T-cell (primary cell): ENCODE data around the gene CAMKK1. TPM values are rescaled to one million over a fixed set of nuclear protein-coding genes. Genes with fewer than 3 reads are reported as not detected.

Experiments used
- ATAC-seq, 4 experiments: fragments of 200-7000 bp in 3 of 4; fragments of 150-1000 bp in 1 of 4; cut with Tn5 transposase; replicated peaks in 1 of 4; 1 replicate in 3 of 4; 2 replicates in 1 of 4; pipeline ENCODE4 v1.10.0; 2021; ENCODE audit warnings: moderate library complexity in 3 of 4, mild to moderate bottlenecking in 2 of 4, moderate number of reproducible peaks in 1 of 4
- CTCF ChIA-PET, 2 donors: fragments of 300-600 bp; sonication (Branson Sonifier 250); formaldehyde crosslinking; loops; one replicate each; lab custom pipeline; 2022; ENCODE audit warnings: antibody characterized with exemption in 2 of 2; lab: Charles Lee
- POLR2A ChIA-PET, 2 donors: fragments of 300-600 bp; sonication (Branson Sonifier 250); formaldehyde crosslinking; loops; one replicate each; lab custom pipeline; 2022; ENCODE audit warnings: antibody characterized with exemption in 2 of 2; lab: Charles Lee
- DNase-seq, 35 experiments: peaks; one replicate each; pipeline versions ENCODE4 v3.0.0 to v3.0.0-alpha.2; 2013 to 2023
- H3K27ac ChIP-seq: one replicate; pipeline ENCODE4 v1.5.1; 2013; ENCODE audit warnings: low read length
- H3K27me3 ChIP-seq, 2 experiments: replicated peaks in 1 of 2; 1 replicate in 1 of 2; 2 replicates in 1 of 2; pipeline versions ENCODE4 v1.6.1 to v1.7.0; 2013; ENCODE audit warnings: low read length in 1 of 2, mixed read lengths in 1 of 2; ENCODE audit not compliant: control insufficient read depth in 2 of 2, insufficient read depth in 2 of 2; ENCODE audit errors: extremely low read depth in 1 of 2
- H3K36me3 ChIP-seq, 2 donors: 1 replicate in 1 of 2; 2 replicates in 1 of 2; pipeline versions ENCODE4 v1.6.1 to v1.7.0; 2013; ENCODE audit warnings: low read length in 1 of 2; ENCODE audit not compliant: control insufficient read depth in 2 of 2, insufficient read depth in 1 of 2; ENCODE audit errors: extremely low read depth in 1 of 2
- H3K4me1 ChIP-seq, 2 experiments: 1 replicate in 1 of 2; 2 replicates in 1 of 2; pipeline versions ENCODE4 v1.6.1 to v1.7.0; 2013; ENCODE audit warnings: low read length in 2 of 2, mixed read lengths in 1 of 2; ENCODE audit not compliant: insufficient read depth in 2 of 2, control insufficient read depth in 1 of 2; ENCODE audit errors: extremely low read depth in 1 of 2
- H3K4me3 ChIP-seq, 2 donors: 1 replicate in 1 of 2; 2 replicates in 1 of 2; pipeline versions ENCODE4 v1.5.1 to v1.7.0; 2013; ENCODE audit warnings: mild to moderate bottlenecking in 2 of 2, low read length in 1 of 2, moderate library complexity in 1 of 2; ENCODE audit not compliant: control insufficient read depth in 1 of 2; ENCODE audit errors: extremely low read depth in 1 of 2
- H3K9me3 ChIP-seq: 2 replicates; pipeline ENCODE4 v1.7.0; 2013
- H3K27ac Mint-ChIP-seq, 2 donors: one replicate each; pipeline ENCODE4 v1.8.0; 2020 to 2021; ENCODE audit warnings: mild to moderate bottlenecking in 2 of 2, mixed read lengths in 2 of 2
- H3K27me3 Mint-ChIP-seq, 2 donors: one replicate each; pipeline ENCODE4 v1.8.0; 2021 to 2022; ENCODE audit warnings: mixed read lengths in 2 of 2
- H3K36me3 Mint-ChIP-seq: one replicate; pipeline ENCODE4 v1.8.0; 2021; ENCODE audit warnings: mixed read lengths
- H3K4me1 Mint-ChIP-seq, 3 donors: one replicate each; pipeline ENCODE4 v1.8.0; 2020 to 2022; ENCODE audit warnings: mixed read lengths in 3 of 3, mild to moderate bottlenecking in 1 of 3
- H3K4me3 Mint-ChIP-seq, 3 donors: one replicate each; pipeline ENCODE4 v1.8.0; 2020 to 2022; ENCODE audit warnings: mild to moderate bottlenecking in 3 of 3, mixed read lengths in 3 of 3, moderate library complexity in 3 of 3
- H3K9me3 Mint-ChIP-seq, 3 donors: one replicate each; pipeline ENCODE4 v1.8.0; 2020 to 2022; ENCODE audit warnings: mixed read lengths in 3 of 3
- WGBS: methylation state at CpG from one replicate; pipeline ENCODE4 v1.1.5; 2013; ENCODE audit warnings: missing lambda C conversion rate; ENCODE audit not compliant: insufficient coverage; 5-methylcytosine and 5-hydroxymethylcytosine counted together
- total RNA-seq, 35 experiments: library from RNA in 6 of 35; stranded (reverse) in 6 of 35; fragments of 120-200 nt in 1 of 35; gene quantifications; one replicate each; pipeline versions ENCODE4 v1.2.1 to v1.2.4 and lab custom pipeline; 2013 to 2026

CAMKK1 gene
- total RNA-seq, 5 donors from 2014 or later (not counting 1 experiment from before 2014, with no cell fraction given) = 5.3 to 11.0 (median 6.0) TPM

GRCh38 chr17:3910420-3911270, 17.8 kb upstream of the CAMKK1 start:
- WGBS = 73% methylated on average over 5 of the region's 11 CpGs
- Mint-ChIP-seq H3K4me1 (peaks cover 25 to 37% (median 29%) of the 10 kb centered on the region in 3 donors), H3K9me3 (no peaks in the 10 kb centered on the region)

GRCh38 chr17:3909257-3909656, 16.4 kb upstream of the CAMKK1 start:
- POLR2A ChIA-PET = no interaction called here
- Histone ChIP-seq H3K27me3 (peaks cover 0 to 4% of the 10 kb centered on the region in 2 experiments), H3K36me3 (no peaks in the 10 kb centered on the region), H3K4me3 (no peak overlapping the region), H3K9me3 (no peaks in the 10 kb centered on the region), H3K27ac (no peak overlapping the region), H3K4me1 (peaks cover 5 to 30% of the 10 kb centered on the region in 2 experiments)
- CTCF ChIA-PET = no interaction called here
- DNase-seq (no peak), ATAC-seq (no peak)
- H3K9me3 Mint-ChIP-seq = no peaks in the 10 kb centered on the region
- WGBS = 94% methylated on average over 11 of the region's 12 CpGs
- no peak overlapping the region for H3K27ac Mint-ChIP-seq
- H3K4me3 Mint-ChIP-seq = no peak overlapping the region
- H3K4me1 Mint-ChIP-seq = peaks cover 20 to 26% (median 21%) of the 10 kb centered on the region in 3 donors
- H3K36me3 Mint-ChIP-seq = no peaks in the 10 kb centered on the region
- H3K27me3 Mint-ChIP-seq = no peaks in the 10 kb centered on the region

More at GRCh38 chr17:3910420-3911270, 17.8 kb upstream of the CAMKK1 start:
- Mint-ChIP-seq H3K27me3 (no peaks in the 10 kb centered on the region), H3K4me3 (peak overlapping the region; percentile 55 to 62 (median 58)), H3K36me3 (no peaks in the 10 kb centered on the region), H3K27ac (peak overlapping the region; percentile 84 to 87)
- H3K36me3 ChIP-seq = no peaks in the 10 kb centered on the region
- POLR2A ChIA-PET = interaction anchor here (0.6 to 0.8 kb wide), 4 partner anchors 11 to 1613 kb away, joined by 3 to 8 read pairs (median 4); no protein-coding TSS in a partner anchor
- peaks cover 5 to 43% of the 10 kb centered on the region in 2 experiments for H3K4me1 ChIP-seq
- H3K9me3 ChIP-seq = no peaks in the 10 kb centered on the region
- CTCF ChIA-PET = interaction anchor here in 1 of 2 donors (0.7 to 1.1 kb wide), 3 partner anchors 40 to 97 kb away, joined by 3 to 5 read pairs (median 3); partner anchors contain the start of gene NCBP3
- ATAC-seq (no peak), DNase-seq (peak in 3 of 35 experiments; percentile 15 to 28 (median 24))
- peak overlapping the region; percentile 56 for H3K27ac ChIP-seq
- H3K4me3 ChIP-seq = no peak overlapping the region
- H3K27me3 ChIP-seq = peaks cover 0 to 4% of the 10 kb centered on the region in 2 experiments

GRCh38 chr17:3907483-3908216, 14.8 kb upstream of the CAMKK1 start:
- H3K27ac ChIP-seq = no peak overlapping the region
- CTCF ChIA-PET = interaction anchor here in 1 of 2 donors (1.0 kb wide), 1 partner anchor 11 kb away, joined by 3 read pairs; no protein-coding TSS in a partner anchor
- WGBS = 74% methylated on average over 9 of the region's 11 CpGs

GRCh38 chr17:3906881-3907280, 14.0 kb upstream of the CAMKK1 start:
- ATAC-seq (no peak), DNase-seq (no peak)
- H3K27ac ChIP-seq = no peak overlapping the region
- Mint-ChIP-seq H3K27me3 (no peaks in the 10 kb centered on the region), H3K4me1 (peaks cover 11 to 14% (median 11%) of the 10 kb centered on the region in 3 donors), H3K36me3 (no peaks in the 10 kb centered on the region), H3K27ac (no peak overlapping the region), H3K4me3 (no peak overlapping the region), H3K9me3 (no peaks in the 10 kb centered on the region)
- ChIA-PET CTCF (interaction anchor here in 1 of 2 donors (1.0 kb wide), 1 partner anchor 10 kb away, joined by 3 read pairs; no protein-coding TSS in a partner anchor), POLR2A (no interaction called here)
- H3K4me3 ChIP-seq = no peak overlapping the region
- H3K27me3 ChIP-seq = peaks cover 0 to 14% of the 10 kb centered on the region in 2 experiments
- H3K36me3 ChIP-seq = no peaks in the 10 kb centered on the region
- H3K4me1 ChIP-seq = peaks cover 5 to 18% of the 10 kb centered on the region in 2 experiments
- H3K9me3 ChIP-seq = no peaks in the 10 kb centered on the region
- WGBS = 92% methylated on average over 3 of the region's 4 CpGs

More at GRCh38 chr17:3907483-3908216, 14.8 kb upstream of the CAMKK1 start:
- H3K4me3 ChIP-seq = no peak overlapping the region
- no peaks in the 10 kb centered on the region for H3K9me3 ChIP-seq
- no peak overlapping the region for H3K27ac Mint-ChIP-seq
- no peaks in the 10 kb centered on the region for H3K27me3 Mint-ChIP-seq
- peaks cover 0 to 14% of the 10 kb centered on the region in 2 experiments for H3K27me3 ChIP-seq
- H3K36me3 ChIP-seq = no peaks in the 10 kb centered on the region
- H3K36me3 Mint-ChIP-seq = no peaks in the 10 kb centered on the region
- ATAC-seq = no peak
- peaks cover 5 to 20% of the 10 kb centered on the region in 2 experiments for H3K4me1 ChIP-seq
- H3K4me1 Mint-ChIP-seq = peaks cover 12 to 17% (median 13%) of the 10 kb centered on the region in 3 donors
- H3K4me3 Mint-ChIP-seq = no peak overlapping the region
- no peaks in the 10 kb centered on the region for H3K9me3 Mint-ChIP-seq
- no peak for DNase-seq
- POLR2A ChIA-PET = no interaction called here

- Mint-ChIP-seq H3K27me3 (no peaks in the 10 kb centered on the region), H3K4me1 (no peaks in the 10 kb centered on the region), H3K36me3 (no peaks in the 10 kb centered on the region), H3K27ac (no peak overlapping the region), H3K9me3 (no peaks in the 10 kb centered on the region), H3K4me3 (no peak overlapping the region)
- Histone ChIP-seq H3K27ac (no peak overlapping the region), H3K9me3 (no peaks in the 10 kb centered on the region), H3K4me3 (no peak overlapping the region), H3K4me1 (no peaks in the 10 kb centered on the region), H3K27me3 (peaks cover 0 to 14% of the 10 kb centered on the region in 2 experiments), H3K36me3 (no peaks in the 10 kb centered on the region)
- no peak for ATAC-seq
- WGBS = 80% methylated on average over 7 of the region's 11 CpGs
- DNase-seq = no peak
- ChIA-PET POLR2A (no interaction called here), CTCF (interaction anchor here in 1 of 2 donors (1.1 kb wide), 1 partner anchor 9 kb away, joined by 3 read pairs; no protein-coding TSS in a partner anchor)
Measured at GRCh38 chr17:3905017-3905520, 12.2 kb upstream of the CAMKK1 start.

GRCh38 chr17:3904501-3904900, 11.6 kb upstream of the CAMKK1 start:
- Histone ChIP-seq H3K27me3 (peaks cover 0 to 14% of the 10 kb centered on the region in 2 experiments), H3K9me3 (no peaks in the 10 kb centered on the region), H3K27ac (no peak overlapping the region), H3K36me3 (no peaks in the 10 kb centered on the region), H3K4me1 (no peaks in the 10 kb centered on the region), H3K4me3 (no peak overlapping the region)
- no peak for DNase-seq
- POLR2A ChIA-PET = no interaction called here
- H3K36me3 Mint-ChIP-seq = no peaks in the 10 kb centered on the region
- H3K4me1 Mint-ChIP-seq = no peaks in the 10 kb centered on the region
- H3K9me3 Mint-ChIP-seq = no peaks in the 10 kb centered on the region
- no peak overlapping the region for H3K4me3 Mint-ChIP-seq
- no peaks in the 10 kb centered on the region for H3K27me3 Mint-ChIP-seq
- H3K27ac Mint-ChIP-seq = no peak overlapping the region
- CTCF ChIA-PET = interaction anchor here in 1 of 2 donors (1.1 kb wide), 1 partner anchor 10 kb away, joined by 3 read pairs; no protein-coding TSS in a partner anchor
- peak in 1 of 4 experiments; percentile 26 for ATAC-seq
- WGBS = 34% methylated on average over 10 of the region's 15 CpGs
